HK-2 (cell line): ENCODE measurements around the gene ANO5.
"Not testable (repeated sequence)": the region's sequence is repeated elsewhere in the genome, so short reads cannot be mapped to it uniquely, and the experiment has no call there.

Experiments
- DNase-seq: peaks from one replicate; pipeline ENCODE4 v3.0.0-alpha.2; 2018; ENCODE audit not compliant: unreplicated experiment

The ANO5 gene

DNA sequence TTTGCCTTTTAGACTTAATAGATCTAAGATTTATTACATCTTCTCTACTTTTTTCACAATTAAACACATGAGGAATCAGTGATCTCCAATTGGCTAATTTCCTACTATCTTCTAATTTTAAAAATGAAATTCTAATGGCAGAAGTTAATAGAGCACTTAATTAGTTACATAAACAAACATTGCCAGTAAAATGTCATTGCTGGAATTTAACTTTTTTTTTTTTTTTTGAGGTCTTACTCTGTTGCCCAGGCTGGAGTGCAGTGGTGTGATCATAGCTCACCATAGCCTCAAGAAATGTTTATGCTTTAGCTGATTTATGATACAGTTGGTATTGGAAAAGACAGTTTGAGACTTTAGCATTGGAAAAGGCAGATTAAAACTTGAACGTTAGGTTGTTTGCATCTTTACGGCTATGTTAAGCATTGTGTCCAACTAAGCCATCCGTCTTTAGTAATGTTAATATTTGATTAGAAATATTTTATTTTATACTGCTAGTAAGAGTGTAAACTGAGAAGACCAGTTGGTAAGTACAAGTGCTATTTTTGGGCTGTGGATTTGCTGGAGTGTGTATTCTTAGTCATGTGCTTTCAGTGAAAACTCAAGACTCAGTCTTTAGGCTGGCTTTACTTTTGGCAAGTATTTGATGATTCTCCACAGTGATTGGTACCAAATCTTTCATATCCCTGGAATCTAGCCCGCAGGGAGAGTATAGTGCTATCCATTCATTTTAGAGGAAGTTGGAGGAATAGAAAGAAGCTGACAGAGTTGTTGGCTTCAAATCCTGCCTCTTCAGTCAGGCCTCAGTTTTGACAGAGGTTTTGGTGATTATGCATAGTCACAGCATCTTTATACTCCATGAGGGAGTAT, 4.5 kb downstream of the ANO5 start:
- no peak for DNase-seq

DNA sequence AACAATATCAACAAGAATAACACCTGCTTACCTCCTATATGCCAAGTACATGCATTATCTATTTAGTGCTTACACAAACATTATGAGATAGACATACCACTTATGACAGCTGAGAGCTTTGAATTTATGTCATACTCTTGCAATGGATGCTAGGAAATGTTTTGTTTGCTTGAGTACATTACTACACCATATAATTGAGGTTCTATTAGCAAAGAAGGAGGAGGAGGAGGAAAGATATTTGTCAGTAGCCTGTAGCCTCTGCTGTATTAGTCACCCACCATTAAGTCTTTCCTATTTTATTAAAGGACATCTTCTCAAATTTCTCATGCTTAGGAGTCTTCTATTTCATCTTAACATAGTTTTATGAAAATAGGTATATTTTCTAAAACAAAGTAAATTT, 6.4 kb downstream of the ANO5 start:
- no peak for DNase-seq

DNA sequence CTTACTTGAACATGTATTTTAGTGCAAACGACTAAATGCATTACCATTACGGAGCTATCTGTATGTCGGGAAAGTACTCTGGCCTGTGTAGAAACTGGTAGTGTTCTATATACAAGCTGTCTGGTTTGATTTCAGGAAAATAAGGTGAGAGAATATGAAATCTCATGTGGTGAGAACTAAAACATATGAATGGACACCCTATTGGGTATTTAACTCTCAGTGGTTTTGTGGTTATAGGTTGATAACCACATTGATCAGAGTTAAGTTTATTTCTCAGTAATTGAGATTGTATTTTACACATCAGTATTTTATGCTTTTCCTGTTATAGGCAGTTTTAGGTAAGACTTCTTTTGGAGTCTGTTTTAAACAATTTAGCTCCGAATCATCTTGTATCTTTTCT, 10.4 kb downstream of the ANO5 start:
- no peak for DNase-seq

DNA sequence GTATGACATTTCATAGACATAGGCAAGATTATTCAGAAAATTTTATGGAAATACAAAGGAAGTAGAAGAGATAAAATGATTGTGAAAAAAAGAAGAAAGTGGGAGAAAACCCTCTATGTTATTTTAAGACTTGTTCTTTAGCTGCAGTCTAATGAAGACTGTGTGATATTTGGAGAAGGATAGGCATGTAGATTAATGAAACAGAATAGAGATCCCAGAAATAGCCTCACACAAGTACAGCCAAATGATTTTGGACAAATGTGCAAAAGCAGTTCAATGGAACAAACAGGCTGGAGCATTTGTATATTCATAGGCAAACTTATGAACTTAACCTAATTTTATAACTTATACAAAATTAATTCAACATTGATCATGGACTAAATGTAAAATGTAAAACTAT, 14.3 kb downstream of the ANO5 start:
- DNase-seq = no peak

DNA sequence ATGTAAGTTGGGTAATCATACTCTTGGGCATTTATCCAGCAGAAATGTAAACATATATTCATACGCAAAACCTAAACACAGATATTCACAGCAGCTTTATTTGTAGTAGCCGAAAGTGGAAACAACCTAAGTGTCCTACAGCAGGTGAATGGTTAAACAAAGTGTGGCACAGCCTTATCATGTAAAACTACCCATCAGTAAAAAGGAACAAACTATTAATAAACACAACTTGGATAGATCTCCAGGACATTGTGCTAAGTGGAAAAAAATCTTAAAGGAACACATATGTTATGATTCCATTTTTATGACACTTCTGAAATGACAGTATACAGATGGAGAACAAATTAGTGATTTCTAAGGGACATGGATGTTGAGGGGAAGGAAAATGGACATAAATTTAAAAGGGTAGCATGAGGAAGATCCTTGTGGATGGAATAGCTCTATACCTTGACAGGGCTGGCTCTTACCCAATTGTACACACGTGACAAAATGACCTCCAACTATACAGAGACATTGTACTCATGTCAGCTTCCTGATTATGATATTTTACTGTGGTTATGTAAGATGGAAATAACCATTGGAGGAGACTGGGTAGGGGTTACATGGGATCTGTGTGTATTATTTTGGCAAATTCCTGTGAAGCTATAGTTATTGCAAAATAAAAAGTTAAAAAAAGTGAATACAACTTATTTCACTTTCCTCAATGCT, 15.4 kb downstream of the ANO5 start:
- no peak for DNase-seq

DNA sequence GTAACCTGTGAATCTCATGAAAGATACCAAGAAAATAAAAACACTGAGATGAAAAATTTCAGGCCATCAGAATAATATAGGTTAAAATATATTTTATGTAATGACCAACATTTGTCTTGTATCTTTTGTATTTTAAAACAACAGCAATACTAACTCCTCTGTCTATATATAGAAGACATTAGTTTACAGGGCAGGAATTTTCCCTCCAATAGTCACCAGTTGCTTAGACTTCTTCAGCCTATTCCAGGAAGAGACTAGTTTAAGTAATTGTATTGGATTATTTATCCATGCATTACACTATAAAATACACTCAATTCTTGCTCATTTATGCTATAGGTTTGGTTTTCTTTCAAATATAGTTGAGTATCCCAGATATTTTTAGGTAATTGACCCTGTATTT, 24.1 kb downstream of the ANO5 start:
- no peak for DNase-seq

DNA sequence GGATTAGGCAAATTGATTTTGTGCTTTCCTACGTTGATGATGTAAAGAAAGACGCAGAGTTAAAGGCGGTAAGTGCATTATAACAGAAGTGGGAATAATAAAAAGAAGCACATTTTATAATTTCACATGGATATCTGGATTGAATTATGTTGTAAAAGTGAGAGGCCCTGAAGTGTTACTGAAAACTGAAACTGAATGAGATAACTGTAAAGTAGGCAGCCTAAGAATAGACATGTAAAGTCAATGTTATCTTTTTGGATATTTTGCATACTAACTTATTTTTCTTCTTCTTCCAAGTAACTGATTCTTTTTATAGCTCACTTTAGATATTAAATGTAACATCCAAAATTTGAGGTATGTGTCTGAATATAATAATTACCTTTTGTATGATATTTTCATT, 28.3 kb downstream of the ANO5 start:
- DNase-seq = no peak

DNA sequence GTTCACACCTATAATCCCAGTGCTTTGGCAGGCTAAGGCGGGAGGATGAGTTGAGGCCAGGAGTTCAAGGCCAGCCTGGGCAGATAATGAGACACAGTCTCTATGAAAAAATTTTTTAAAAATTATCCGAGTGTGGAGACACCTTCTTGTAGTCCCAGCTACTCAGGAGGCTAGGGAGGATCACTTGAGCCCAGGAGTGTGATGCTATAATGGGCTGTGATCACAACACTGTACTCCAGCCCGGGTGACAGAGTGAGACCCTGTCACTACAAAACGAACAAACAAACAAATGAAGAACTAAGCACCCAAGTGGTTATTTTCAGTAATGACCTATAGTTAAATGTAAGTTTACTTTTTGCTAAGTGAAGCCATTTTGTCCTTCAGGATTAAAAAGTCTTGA, 32.3 kb downstream of the ANO5 start:
- no peak for DNase-seq

DNA sequence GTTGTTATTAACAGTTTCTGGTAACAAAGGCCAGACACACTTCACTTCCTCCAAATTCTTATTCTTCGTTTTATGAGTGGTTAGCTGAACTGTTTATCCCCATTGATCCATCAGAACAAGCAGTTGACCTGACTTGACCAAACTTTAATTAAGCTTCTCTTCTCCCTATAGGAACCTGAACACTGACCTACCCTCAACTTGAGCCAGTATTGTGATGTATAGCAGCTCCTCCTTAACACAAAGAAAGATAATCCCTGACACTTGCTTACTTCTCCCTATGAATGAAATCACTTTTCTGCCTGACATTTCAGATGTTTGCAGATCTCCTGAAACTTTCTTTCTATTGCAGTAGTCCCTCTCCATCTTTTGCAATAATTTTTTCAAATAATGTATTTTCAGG, 41.9 kb downstream of the ANO5 start:
- DNase-seq = no peak

DNA sequence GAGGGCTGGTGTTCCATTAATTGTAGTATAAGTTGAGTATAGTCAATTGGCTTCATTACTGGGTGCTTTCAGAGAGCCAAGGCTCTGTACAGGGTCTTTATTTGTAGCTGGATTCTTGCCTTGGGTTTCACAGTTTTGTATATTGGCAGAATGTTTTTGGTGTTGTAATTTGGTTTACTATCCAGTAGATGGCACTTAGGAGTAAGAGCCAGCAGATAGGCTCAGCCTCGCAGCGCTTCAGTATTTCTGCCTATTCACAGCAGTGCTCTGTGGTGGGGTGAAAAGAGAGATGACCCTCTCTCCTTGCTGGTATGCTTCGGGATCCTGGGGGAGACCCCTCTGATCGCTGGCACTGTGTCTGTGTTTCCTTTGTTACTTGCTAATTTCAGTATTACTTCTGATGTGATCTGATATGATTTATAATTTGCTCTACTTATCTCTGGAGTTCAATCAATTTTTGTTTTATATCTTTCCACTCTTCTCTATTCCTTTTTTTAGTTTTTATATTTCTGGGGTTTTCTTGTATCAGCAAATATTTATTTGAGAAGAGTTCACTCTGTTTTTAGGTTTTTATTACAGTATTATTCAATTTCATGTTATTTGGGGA, 52.2 kb downstream of the ANO5 start:
- DNase-seq = peak; percentile 9

DNA sequence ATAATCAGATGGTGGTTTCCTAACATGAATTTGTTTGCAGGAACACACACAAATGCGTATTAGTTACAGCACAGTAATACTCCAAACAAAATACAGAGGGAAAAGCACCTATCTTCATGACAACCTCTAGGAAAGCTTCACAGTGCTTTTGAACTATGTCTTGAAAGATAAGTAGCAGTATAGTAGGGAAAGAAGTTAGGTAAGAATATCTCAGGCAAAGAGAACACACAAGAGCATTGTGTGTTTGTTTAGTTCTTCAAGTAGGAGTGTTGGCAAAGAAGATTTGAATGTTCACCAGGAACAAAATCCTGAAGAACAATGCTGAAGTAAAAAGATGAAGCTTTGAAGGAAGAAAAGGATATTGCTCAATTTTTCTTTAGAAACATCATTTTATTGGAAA, 54.1 kb downstream of the ANO5 start:
- DNase-seq = no peak

DNA sequence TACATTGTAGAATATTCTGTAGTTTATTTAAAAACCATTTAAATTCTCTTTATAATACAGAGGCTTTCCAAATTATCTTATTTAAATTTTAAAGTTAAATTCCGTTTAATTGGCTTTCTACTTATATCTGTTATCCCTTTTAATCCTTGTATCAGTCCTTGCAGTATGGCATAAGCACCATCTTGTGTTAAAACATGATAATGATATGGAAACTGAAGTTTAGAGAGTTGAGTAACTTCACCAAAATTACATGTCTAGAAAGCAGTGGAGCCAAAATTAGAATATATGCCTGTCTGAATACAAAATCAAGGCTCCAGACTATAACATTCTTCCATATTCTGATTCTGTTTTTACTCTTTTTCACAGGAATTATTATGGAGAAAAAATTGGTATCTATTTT, 57.0 kb downstream of the ANO5 start:
- no peak for DNase-seq

DNA sequence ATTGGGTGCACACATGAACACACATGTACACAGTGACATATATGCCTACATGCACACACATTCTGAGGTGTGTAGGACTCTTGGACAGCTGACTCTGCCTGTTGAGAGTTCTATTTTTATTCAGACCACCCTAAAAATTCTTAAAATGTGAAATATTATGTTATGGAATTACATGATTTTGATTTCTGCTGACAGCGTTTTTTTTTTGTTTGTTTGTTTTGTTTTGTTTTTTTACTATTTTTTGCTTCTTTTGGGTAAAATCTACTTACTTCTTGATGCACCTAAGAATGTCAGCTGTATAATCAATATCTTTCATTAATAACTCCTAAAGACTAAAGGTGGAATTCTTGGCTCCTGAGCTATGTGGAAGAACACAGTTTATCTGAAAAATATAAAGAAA, 64.0 kb downstream of the ANO5 start:
- no peak for DNase-seq

DNA sequence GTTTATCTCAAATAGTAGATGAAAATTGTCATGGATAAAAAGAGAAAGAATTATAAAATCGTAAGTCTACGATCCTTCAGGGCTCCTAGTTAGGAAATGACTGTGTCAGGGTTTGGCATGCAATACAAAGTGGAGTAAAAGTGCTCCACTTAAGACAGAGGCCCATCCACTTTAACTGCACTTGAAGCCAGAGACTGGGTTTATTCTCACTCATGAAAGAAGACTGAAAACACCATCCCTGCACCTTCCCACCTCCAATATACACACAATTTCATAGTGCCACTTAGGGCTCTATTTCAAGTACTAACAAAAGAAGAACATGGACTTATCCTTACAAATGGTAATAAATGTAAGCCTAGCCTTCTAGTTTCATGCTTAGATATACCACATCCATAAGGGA, 70.7 kb downstream of the ANO5 start:
- DNase-seq = no peak

DNA sequence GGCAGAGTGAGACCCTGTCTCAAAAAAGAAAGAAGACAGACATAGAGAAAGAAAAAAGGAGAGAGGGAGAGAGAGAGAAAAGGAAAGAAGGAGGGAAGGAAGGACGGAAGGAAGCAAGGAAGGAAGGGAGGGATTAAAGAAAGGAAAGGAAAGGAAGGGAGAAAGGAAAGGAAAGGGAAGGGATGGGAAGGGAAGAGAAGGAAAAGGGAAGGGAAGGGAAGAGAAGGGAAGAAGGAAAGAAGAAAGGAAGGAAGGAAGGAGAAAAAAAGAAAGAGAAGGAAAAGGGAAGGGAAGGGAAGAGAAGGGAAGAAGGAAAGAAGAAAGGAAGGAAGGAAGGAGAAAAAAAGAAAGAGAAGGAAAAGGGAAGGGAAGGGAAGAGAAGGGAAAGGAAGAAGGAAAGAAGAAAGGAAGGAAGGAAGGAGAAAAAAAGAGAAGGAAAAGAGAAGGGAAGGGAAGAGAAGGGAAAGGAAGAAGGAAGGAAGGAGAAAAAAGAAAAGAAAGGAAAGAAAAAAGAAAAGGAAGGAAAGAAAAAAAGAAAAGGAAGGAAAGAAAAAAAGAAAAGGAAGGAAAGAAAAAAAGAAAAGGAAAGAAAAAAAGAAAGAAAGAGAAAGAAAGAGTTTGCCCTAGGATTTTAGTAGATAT, 76.2 kb downstream of the ANO5 start:
- DNase-seq = not testable (repeated sequence)

DNA sequence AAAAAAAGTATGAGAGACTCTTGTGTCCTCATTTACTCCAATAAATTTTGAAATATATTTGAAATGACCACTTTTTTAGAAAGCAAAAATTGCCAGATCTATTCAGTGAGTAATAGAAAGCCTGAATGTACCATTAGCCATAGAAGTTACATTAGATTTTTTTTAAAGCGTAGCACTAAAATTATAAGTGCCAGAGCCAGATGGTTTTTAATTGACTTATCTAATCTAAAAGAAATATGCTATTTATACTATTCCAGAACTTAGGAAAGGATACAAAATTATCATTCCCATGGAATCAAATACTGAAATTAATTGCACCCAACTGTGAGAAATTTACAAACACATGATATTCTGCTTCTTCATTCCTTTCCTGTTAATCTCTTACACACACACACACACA, 80.9 kb downstream of the ANO5 start:
- DNase-seq = no peak

DNA sequence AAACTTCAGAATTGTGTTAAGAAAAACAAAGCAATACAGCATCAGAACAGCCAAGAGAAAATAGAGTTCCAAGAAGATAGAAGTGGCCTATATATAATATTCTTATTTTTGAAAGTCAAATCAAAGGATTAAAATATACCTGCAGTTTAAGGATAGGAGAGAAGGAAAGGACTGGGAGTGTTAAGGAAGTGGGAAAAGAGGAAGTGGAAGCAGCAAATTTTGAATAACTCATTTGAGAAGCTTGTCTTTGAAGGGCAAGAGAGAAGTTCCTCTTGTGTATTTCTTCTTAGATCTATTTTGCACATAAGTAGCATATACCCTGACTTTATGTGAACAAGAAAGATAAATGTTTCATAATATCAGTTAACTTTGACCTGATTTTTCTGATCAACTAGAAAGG, 82.7 kb downstream of the ANO5 start:
- DNase-seq = no peak

DNA sequence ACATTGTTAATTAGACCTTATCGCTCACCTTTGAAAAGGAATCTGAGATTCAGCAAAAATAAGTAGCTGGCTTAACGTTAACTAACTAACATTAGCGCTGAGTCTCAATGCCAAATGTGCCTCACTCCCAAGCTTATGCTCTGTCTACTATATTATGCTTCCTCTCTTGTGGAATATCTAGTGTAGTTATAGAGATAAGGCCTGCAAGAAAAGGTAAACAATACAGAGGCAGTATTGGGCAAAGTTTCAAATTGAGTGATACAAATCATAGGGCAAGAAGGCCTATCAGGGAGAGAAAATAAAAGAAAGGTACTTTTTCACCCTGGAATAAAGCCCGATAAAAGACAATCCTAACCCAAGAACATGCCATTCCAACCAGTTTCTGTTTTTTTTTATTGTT, 83.7 kb downstream of the ANO5 start:
- DNase-seq = no peak

DNA sequence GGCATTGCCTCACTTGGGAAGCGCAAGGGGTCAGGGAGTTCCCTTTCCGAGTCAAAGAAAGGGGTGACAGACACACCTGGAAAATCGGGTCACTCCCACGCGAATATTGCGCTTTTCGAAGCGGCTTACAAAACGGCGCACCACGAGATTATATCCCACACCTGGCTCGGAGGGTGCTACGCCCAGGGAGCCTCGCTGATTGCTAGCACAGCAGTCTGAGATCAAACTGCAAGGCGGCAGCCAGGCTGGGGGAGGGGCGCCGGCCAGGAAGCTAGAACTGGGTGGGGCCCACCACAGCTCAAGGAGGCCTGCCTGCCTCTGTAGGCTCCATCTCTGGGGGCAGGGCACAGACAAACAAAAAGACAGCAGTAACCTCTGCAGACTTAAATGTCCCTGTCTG, 92.1 kb downstream of the ANO5 start:
- DNase-seq = not testable (repeated sequence)

DNA sequence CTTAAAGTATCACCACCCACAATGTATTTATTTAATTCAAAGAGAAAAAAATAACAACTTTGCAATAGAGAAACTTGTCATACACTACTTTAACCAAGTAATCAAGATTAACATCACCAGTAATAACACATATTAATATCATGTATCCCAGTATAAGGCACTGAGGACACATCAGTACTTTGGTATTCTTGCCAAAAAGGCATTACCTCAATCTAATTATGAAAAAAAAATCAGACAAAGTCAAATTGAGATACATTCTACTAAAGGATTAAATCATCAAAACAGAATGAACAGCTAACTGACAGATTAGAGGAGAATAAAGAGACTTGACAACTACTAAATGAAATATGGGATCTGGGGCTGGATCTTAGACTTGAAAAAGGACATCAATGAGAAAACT, 109.5 kb downstream of the ANO5 start:
- no peak for DNase-seq

DNA sequence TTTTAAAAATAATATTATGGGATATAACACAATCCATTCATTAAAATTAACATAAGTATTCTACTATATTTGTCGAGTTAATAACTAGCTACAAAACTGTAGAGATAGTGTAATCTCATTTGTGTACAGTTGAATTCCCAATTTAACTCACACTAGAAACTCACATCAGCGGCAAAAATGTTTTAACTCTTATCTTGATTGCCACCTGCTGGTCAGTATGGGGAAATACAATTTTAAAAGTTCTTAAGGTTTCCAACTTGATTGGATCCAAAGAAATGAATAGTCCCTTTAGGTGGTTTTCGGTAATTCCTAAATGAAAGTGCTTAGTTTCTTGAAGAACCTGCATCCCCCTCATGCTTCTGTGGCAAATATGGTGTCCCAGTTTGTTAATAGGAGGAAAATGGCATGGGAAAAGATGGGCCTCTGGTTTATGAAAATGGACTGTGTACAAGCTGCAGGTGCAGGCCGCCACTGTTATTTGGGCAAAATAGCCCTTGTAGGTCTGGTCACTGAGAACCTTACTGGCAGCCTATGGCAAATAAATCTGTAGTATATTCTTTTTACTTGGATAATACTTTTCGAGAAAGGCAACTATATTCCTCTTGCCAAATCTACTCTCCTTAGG, 111.6 kb downstream of the ANO5 start:
- no peak for DNase-seq

DNA sequence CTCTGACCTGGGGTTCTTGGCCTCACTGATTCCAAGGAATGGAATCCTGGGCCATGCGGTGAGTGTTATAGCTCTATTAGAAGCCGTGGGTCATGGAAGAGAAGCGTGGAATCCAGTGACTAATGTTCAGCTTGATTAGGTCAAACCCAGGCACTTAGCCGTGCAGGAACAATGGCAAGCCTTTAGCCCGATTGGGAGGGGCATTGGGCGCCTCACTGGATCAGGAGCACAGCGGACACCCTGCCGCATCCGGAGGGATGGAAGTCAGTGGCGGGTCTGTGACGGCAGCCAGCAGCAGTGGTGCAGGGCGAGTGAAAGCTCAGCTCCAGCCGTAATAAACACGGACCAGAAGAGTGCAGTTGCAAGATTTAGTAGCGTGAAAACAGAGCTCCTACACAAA, 124.8 kb downstream of the ANO5 start:
- DNase-seq = no peak
